NCI-H82 (cell line): ENCODE results near the gene EHD2.
"Not testable (repeated sequence)": the region's sequence is repeated elsewhere in the genome, so short reads cannot be mapped to it uniquely, and the experiment has no call there.

Source experiments
- DNase-seq: peaks from one replicate; lab custom pipeline; 2025; lab: John Stamatoyannopoulos, UW

Gene EHD2

GRCh38 chr19:47768604-47769003 lies 55.4 kb downstream of the EHD2 start:
- no peak for DNase-seq

- no peak for DNase-seq
Measured at GRCh38 chr19:47769534-47769933, 56.3 kb downstream of the EHD2 start.

GRCh38 chr19:47771291-47771690 lies 58.1 kb downstream of the EHD2 start:
- not testable (repeated sequence) for DNase-seq

- DNase-seq, result no peak
Measured at GRCh38 chr19:47776568-47776967, 63.3 kb downstream of the EHD2 start.

- DNase-seq, result not testable (repeated sequence)
Measured at GRCh38 chr19:47777245-47778048, 64.2 kb downstream of the EHD2 start.

- peak; percentile 96 for DNase-seq
Measured at GRCh38 chr19:47778049-47778953, 65.1 kb downstream of the EHD2 start, which contains the start of gene SELENOW. TSS of gene SELENOW (plus strand) at chr19:47778703. CDS start at chr19:47778786, 83 bp downstream.

- DNase-seq, result peak; percentile 52
Measured at GRCh38 chr19:47778954-47779351, 65.7 kb downstream of the EHD2 start.

- DNase-seq, result no peak
Measured at GRCh38 chr19:47779524-47780214, 66.4 kb downstream of the EHD2 start.

GRCh38 chr19:47780215-47780551 lies 67.0 kb downstream of the EHD2 start:
- DNase-seq, result no peak

GRCh38 chr19:47781590-47782262 lies 68.5 kb downstream of the EHD2 start:
- DNase-seq, result no peak

GRCh38 chr19:47786566-47786965 lies 73.3 kb downstream of the EHD2 start:
- peak; percentile 98 for DNase-seq

GRCh38 chr19:47787307-47787706 lies 74.1 kb downstream of the EHD2 start:
- not testable (repeated sequence) for DNase-seq

- not testable (repeated sequence) for DNase-seq
Measured at GRCh38 chr19:47789811-47790210, 76.6 kb downstream of the EHD2 start.

GRCh38 chr19:47790398-47790814 lies 77.2 kb downstream of the EHD2 start:
- DNase-seq, result peak; percentile 100

- no peak for DNase-seq
Measured at GRCh38 chr19:47792616-47793015, 79.4 kb downstream of the EHD2 start.
